ENCODE measurements around the gene MYH13.

DNA sequence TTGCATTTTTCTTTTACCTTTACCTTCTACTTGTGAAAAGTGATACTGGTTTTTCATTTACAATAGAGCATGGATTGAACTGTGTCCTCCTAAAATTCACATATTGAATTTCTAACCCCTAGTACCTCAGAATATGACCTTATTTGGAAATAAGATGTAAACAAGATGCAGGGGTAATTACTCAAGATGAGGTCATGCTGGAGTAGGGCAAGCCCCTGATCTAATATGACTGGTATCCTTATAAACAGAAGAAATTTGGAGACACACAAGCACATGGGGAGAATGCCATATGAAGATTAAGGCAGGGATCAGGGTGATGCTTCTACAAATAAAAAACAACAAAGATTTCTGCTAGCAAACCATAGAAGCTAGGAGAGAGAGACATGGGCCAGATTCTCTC, 12.2 kb downstream of the MYH13 start:
- TF ChIP-seq POLR2AphosphoS5 (IDR thresholded peaks at IDR 0.05) = no peak
- TF ChIP-seq, protein P1, sequence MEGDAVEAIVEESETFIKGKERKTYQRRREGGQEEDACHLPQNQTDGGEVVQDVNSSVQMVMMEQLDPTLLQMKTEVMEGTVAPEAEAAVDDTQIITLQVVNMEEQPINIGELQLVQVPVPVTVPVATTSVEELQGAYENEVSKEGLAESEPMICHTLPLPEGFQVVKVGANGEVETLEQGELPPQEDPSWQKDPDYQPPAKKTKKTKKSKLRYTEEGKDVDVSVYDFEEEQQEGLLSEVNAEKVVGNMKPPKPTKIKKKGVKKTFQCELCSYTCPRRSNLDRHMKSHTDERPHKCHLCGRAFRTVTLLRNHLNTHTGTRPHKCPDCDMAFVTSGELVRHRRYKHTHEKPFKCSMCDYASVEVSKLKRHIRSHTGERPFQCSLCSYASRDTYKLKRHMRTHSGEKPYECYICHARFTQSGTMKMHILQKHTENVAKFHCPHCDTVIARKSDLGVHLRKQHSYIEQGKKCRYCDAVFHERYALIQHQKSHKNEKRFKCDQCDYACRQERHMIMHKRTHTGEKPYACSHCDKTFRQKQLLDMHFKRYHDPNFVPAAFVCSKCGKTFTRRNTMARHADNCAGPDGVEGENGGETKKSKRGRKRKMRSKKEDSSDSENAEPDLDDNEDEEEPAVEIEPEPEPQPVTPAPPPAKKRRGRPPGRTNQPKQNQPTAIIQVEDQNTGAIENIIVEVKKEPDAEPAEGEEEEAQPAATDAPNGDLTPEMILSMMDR (IDR thresholded peaks at IDR 0.05 in 8 of 11, conservative IDR thresholded peaks at IDR 0.05 in 3 of 11) = no peak
